HG03159 (cell line): ENCODE data around the gene SSX2IP.

Experiments
- ATAC-seq: cut with Tn5 transposase; IDR thresholded peaks from one replicate; pipeline ENCODE4 v1.9.1; 2021; ENCODE audit warnings: mild to moderate bottlenecking, moderate library complexity; ENCODE audit not compliant: unreplicated experiment

Gene SSX2IP

DNA sequence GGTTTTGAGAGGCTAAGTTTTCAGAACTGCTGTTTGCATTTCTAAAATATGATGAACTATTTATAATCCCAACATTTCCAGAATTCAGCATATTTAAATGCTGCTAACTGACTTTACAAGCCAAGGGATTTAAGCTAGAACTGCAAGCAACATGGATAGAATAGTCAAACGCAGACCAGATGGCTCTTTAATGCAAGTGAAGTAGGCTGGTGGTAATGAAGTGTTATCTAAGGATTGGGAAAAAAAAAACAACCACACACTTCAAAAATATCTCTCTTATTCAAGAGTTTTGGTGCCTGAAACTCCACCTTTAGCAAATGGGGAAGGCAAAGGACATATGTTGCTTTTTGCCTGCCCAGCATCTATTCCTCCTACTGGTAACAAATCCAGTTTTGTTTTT lies 20.9 kb upstream of the SSX2IP start:
- ATAC-seq = no peak

DNA sequence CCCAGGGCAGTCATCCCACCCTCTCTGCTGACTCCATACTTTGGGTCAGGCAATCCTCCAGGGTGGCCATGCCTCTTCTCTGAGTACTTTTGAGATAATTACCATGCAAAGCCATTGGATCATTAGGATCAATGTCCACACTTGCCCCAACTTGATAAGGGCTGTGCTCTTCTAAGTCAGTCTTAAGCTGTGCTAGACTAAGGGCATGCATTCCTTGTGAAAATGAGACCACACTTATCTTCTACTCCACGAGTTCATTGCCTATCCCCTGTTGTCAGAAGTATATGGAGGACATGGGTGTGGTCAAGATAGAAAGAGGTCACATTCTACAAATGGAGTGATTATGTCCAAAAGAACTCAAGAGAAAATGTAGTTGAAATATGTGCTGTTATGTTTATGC lies 18.9 kb upstream of the SSX2IP start:
- ATAC-seq = no peak

DNA sequence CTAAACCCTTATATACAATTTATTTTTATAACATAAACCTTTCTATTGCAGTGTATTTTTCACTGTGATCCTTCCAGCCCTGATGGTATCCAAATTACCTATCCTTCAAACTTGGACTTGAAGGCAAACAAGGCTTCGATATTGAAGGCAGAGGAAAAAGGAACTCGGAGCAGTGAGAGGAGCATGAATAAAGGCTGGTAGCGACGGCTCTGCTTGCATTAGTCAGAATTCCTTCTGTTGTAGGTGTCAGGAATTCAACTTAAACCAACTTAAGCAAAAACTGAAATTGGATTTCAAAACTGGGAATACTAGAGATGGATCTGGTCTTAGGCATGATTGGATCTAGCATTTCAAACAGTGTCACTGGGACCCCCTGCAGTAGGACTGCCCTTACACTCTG lies 17.8 kb upstream of the SSX2IP start:
- no peak for ATAC-seq

DNA sequence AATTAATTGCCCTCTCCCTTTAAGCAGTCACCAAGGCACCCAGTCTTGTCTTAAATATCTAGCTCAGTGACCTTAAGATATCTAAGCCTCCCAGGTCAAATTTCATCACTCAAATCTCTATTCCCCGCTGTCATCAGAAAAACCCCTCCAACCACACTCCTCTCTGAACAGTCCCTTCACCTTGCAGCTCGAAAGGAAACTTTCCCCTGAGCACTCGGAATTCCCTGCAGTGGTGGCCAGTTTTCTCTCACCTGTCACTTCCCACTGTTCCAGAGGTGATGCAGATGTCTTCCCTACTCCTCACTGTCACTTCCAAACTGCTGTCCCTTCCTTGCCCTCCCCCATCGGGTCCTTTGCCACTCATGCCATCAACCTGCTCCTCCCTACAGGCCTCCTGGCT lies 15.3 kb upstream of the SSX2IP start:
- no peak for ATAC-seq

DNA sequence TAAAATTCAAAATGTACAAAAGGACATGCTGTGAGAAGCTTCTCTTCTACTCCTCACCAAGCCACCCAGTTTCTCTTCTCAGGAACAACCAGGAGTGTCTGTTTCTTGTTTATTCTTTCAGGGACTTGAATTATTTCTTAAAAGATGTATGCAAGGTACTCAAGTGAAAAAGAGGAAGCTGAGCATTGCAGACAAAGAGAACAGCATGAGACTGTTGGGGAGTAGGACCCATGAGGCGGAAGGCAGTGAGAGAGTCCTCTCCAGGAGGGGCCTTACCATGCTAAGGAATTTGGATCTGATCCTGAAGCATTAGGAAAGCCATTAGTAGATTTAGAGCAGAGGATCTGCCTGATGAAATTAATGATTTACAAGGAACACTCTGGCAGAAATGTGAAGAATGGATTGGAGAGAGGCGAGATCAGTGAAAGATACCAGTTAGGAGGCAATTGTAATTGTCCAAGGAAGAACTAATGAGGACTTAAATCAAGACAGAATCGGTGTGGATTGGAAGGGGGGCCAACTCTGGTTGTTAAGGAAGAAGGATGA lies 14.7 kb upstream of the SSX2IP start:
- ATAC-seq = no peak

DNA sequence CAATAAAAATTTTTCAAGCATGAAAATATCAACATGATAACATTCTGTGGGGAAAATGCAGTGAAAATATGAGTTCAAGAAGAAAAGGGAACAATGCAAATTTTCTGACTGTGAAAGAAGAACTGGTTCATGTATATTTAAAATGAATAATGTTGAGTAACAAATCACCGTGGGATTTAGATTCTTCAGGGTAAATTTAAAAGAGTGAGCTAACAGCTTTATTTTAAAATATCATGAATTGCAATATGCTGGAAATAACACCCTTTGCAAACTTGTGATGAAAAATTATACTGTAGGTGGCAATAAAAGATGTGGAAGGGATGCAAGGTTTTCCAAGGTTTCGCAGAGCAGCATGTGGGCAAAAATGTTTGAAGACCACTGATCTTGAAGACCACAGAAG lies 13.2 kb upstream of the SSX2IP start:
- ATAC-seq = no peak

DNA sequence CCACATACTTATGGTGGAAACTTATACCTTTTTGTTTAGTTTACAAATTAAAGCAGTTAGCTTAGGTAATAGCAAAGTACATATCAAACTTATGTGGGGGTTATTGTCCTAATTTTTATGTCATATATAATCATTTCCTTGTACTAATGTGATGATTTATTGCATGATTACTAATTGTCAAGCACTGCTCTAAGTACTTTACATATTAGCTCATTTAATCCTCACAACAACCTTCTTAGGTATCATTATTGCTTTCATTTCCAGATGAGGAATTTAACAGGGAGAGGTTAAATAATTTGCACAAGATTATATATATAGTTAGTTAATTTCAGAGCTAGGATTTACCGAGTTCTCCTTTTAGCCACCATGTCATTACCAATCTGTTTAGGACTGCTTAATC lies 11.9 kb upstream of the SSX2IP start:
- no peak for ATAC-seq

DNA sequence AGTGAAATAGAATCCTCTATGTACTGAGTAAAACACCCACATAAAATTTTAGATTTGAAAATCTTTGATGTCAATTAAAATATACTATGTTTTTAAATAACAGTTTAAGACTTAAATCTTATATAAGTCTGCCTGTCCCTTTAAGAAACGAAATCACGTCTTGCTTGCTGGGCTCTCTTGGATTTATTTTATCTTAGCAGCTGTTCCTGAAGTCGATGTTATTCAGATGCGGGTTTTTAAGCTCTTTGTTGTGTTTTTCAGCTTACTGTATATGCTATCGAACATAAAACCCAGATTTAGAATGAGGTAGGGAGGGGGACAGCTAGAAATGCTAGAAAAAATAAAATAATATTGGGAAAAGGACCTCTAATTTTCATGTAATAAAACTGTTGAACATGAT lies 11.1 kb upstream of the SSX2IP start:
- no peak for ATAC-seq

DNA sequence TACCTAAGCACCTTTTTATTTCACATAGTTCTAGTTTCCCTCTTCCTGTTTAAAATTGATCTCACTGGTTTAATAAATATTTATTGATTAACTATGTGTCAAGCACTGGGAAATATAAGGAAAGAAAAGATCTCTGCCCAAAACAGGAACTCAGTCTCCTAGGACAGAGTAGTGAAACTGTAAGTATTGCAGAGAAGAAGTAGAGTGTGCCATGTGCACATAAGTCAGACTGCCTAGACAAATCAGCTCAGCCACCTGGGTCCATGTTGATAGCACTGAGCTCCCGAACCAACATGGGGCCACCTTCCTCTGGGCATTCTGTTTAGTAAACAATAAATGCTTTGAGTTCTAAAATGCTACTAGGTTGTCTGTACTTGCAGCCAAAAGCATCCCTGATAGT lies 9.8 kb upstream of the SSX2IP start:
- peak; percentile 87 for ATAC-seq

DNA sequence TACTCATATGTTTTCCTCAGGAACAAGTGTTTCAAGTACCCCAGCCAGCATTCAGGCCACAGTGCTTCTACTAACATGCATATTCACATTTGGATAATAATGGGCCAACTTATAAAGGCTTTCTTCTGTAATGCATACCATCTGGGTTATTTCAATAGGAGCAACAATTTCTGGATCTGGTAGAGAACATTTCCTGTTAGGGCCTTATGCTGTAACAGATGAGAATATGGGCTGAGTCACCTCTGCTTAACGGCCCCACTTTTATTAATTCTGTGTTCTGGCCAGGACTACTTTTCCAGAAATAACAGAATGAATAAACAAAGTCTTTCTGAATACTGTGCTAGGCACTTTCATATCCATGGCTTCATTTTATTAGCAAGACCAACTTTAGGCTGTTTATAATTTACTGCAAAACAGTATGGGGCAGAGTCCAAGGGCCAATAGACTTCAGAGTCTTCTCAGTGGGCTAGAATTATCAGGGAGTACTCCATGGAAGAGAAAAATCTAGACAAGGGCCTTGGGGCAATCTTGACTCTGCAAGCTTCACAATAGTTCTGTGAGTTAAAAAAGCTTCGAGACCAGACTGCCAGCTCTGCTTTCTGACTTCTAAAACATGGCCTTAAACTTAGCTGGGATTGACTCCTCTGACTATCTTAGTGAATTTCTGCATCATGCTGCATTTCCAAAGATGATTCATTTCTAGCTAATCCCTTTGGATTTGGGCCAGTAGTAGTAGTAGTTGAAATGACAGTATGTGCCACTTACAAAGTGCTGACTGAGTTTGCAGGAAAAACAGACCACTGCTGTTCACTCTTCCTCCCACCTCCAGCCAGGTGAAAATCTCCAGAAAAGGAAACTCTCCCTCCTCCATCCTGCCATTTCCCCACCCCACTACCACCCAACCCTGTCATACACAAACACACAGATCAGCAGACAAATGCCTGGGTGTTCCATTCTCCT lies 8.2 kb upstream of the SSX2IP start:
- no peak for ATAC-seq

DNA sequence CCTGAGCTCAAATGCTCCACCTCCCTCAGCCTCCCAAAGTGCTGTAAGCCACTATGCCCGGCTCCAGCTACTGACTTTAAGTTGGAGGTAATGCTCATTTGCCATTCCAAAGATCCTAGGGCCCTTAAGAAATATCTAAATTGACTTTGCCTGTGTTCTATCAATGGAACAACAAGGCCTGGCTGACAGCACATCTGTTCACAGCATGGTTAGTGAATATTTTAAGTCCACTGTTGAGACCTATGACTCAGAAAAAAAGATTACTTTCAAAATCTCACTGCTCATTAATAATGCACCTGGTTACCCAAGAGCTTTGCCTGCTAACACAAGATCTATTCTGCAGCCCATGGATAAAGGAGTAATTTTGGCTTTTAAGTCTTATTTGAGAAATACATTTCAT lies 3.5 kb upstream of the SSX2IP start:
- ATAC-seq = no peak

DNA sequence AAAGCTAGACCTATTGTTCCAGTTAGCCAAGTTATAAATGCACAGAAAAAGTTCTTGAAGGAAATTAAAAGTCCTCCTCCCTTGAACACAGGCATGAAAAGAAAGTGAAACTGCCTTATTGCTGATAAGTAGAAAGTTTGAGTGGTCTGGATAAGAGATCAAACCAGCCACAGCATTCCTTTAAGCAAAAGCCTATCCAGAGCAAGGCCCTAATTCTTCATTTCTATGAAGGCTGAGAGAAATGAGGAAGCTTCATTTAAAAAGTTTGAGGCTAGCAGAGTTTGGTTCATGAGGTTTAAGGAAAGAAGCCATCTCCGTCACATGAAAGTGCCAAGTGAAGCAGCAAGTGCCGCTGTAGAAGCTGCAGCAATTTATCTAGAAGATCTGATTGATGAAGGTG lies 2.7 kb upstream of the SSX2IP start:
- no peak for ATAC-seq

DNA sequence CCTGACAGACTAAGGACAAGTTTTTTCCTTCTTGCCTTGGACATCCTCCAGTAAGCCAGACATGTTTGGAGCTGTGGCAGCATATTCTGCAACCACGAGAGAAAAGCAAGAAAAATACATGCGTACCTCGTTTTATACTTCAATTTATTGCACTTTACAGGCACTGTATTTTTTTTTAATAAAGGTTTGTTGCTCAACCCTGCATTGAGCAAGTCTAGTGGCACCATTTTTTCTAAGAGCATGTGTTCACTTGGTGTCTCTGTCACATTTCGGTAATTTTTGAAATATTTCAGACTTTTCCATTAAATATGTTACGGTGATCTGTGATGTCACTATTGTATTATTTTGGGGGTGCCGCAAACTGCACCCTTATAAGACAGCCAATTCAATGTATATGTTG lies 2.1 kb upstream of the SSX2IP start:
- no peak for ATAC-seq

DNA sequence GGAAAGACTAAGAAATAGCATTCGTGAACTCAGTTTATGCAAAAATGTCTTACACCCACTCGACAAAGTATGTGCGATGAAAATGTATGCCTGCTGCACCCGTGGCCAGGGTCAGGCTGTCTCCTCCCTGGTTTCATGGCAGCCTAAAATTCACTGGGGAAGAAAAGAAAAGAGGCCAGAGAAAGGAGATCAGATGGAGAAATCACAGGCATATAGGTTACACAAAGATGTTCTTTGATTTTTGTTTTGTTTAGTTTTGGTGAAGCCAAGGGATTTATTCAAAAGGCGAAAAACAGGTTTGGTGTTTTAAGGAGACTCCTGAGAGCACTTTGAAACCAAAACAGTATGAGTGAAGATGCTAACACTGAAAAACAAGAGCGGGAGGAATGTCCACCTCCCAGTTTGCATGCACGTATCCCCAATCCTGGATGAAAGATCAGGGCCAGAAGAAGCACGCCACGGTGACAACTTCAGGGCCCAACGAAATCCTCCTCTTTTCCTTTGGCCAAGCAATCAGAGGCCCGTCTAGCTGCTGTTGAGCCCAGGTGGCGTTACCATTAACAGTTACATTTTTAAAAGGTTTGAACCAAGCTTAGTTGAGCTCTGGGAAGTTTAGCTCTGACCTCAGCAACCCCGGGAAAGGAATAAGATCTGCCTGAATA lies 992 bp upstream of the SSX2IP start:
- ATAC-seq = no peak

DNA sequence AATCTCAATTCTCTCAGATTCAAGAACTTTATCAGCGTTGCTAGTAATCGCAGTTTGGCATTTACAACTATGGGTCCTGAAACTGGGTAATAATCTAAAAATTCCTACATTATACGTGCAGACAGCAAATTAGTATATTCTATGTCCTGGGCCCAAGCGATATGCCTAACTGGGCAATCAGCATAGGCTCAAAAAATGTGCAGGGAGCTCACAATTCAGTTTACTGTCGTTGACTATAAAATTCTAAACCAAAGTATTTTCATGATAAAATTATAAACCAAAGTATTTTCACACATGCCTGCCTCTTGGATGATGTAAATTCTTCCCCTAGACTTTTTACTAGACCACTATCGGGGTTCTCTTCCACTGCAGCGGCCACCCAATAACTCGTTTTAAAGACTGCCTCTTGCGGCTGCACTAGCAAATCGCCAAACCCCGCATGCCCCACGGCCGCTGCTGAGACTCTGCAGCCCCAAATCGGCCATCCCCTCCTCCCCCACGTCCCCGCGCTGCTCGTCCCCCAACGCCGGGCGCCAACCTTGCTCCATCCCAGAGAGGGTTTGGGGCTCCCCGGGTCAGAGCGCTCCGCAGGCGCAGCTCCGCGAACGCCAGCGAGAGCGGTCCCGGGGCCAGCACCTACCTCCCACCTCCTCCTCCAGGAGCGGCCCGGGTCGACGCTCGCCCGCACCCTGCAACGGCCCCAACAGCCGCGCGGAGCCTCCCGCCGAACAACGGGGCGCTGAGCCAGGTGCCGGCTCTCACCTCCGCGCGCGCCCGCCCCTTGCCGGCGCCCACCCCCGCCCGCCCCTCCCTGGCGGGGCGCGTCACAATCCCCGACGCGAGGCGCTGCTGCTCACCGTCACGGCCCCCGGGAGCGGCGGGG lies 506 bp downstream of the SSX2IP start:
- peak; percentile 38 for ATAC-seq

DNA sequence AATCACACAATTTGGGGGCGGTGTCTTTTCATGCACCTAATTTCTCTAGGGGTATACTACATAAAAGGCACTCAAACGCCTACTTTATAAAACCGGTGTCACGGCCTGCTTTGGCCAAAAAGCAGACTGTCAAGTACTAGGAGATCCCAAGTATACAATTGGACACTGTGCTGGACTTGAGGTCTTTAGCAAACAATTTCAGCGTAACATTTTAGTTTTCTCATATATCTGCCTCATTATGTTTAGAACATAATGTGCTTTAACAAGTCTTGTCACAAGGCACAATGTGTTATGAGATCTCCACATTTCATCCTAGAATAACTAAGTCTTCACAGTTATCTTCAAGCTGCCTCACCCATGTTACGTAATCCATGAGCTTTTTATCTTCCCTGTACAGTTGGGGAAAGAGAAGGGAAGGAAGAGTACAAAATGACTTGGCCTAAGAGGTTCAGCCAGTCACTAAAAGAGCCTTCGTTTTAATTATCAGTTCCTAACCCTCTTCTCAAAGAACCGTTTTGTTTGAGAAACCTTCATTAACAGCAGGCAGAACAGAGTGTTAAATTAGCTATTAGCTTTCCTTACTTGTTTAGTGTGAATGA lies 1.7 kb downstream of the SSX2IP start:
- ATAC-seq = no peak

DNA sequence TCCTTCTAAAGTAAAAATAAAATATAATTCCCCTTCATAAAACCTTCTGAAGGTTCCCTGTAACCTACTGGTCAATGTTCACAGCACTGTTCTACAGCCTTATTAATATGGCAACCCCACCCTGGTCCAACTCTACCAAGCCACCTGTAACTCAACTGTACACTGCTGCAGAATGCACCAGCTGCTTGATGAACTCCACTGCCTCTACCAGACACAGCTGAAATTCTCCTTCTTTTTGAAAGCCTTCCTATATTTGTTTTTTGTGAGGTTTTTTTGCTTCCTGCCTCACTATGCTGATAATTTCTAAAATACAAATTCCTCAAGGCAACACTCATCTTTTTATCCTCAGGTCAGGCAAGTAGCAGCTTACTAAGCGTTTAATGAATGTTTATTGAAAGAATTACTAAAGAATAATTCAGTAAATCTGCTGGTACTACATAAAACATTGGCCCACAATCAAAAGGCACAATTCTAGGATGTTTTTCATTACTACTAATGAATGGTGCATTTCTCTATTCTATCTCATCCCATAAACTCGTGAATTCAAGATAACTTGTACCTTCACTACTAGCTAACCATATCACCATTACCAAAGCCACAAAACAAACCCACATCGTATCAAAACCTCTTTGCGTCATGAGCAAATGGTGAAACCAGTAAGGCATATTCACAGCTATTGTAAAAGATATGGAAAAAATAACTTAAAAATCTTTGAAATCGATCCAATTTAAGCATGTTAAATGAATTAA lies 2.4 kb downstream of the SSX2IP start:
- no peak for ATAC-seq

DNA sequence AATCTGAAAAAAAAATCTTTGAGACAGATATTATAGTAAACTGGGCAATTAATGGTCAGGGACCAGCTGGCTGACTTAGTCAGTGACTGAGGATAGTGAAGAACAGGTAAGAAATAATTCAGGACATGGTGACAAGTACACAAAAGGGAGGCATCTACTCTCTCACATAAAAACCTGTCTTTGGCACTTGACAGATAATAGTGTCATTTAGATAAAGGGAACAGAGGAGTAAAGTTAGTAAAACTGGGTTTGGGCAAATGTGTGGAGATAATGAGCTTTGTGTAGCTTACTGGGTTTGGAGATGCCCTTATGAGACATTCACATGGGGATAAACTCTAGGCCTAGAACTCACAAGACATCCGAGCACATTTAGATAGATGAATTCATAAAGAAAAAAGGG lies 4.0 kb downstream of the SSX2IP start:
- no peak for ATAC-seq

DNA sequence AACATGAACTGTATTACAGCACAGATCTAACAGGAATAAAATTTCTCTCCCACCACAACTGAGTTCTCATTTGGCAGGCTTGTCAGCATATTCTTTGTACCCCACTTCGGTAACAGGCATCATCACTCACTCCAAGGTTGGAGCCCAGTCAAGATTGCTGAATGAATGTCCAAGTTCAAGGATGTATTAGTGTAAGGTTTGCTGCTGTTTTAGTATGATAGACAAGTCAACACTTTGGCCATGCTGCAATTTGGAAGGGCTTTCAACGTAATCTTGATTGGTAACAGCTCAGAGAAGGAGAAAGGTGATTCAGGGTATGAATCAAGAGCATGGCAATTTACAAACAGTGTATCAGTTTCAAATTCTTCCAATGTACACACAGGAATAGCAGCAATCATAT lies 6.8 kb downstream of the SSX2IP start:
- ATAC-seq = no peak

DNA sequence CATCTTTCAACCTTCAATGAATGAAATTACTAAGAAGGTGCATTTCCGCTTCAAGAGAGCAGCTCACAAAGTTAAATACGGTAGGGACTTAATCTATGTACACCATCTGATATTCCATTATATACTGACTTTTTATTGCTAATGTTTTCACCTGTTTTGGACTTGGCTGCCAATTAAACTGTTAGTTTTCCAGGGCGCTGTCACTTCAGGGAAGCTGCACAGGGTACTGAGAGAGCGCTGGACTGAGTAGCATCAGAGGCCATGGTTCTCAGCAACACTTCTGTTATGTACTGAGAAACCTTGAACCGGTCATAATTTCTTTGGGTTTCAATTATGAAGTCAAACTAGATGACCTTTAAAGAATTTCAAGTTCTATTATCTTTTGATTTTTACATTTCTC lies 8.2 kb downstream of the SSX2IP start:
- ATAC-seq = no peak
